HG03457 (cell line): Measurements from ENCODE around the gene BRAP.
A peak's percentile ranks its signal among the peaks of the same experiment; 100 is the strongest.
"Not testable (repeated sequence)": the region's sequence is repeated elsewhere in the genome, so short reads cannot be mapped to it uniquely, and the experiment has no call there.

Experiments
- ATAC-seq: cut with Tn5 transposase; IDR thresholded peaks from one replicate; pipeline ENCODE4 v1.9.1; 2021; ENCODE audit warnings: moderate number of reproducible peaks; ENCODE audit not compliant: unreplicated experiment

BRAP gene

DNA sequence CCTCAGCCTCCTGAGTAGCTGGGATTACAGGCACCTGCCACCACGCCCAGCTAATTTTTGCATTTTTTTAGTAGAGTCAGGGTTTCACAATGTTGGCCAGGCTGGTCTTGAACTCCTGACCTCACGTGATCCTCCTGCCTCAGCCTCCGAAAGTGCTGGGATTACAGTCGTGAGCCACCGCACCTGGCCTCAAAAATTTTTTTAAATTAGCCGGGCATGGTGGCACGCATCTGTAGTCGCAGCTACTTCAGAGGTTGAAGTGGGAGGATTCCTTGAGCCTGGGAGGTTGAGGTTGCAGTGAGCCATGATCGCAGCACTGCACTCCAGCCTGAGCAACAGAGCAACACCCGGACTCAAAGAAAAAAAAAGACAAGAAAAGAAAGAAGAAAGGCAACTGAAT lies 67.9 kb downstream of the BRAP start:
- not testable (repeated sequence) for ATAC-seq

DNA sequence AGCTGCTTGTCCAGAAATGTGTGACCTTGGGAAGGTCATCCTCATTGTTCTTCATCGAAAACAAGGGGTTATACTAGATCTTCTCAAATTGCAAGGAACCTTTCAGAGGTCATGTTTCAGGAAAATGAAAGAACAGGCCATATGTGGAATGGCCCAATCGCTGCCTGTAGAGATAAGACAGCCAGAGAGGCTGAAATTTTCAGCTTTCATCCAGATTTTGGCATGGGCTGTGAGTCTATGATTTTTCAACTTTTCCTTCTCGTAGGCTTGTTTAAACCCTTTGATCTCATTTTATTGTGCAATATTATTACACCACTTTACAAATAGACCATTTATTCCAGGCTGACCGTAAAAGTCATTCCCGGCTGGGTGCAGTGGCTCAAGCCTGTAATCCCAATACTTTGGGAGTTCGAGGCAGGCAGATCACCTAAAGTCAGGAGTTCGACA lies 69.6 kb downstream of the BRAP start:
- ATAC-seq: no peak

DNA sequence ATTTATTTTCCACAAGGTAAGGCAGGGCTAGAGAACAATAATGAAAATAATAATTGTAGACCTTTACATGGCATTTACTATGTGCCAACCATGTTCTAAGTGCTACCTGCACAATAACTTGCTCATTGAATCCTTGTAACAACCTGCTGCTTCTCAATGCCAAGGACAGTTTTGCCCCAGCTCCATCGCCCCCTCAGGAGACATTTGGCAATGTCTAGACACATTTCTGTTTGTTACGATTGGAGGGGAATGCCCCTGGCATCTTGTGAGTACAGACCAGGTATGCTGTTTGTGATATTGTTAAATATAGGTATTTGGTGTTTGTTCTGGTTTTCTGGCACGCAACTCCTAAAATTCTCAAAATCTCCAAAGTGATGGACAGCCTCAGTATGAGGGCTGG lies 78.5 kb downstream of the BRAP start:
- no peak for ATAC-seq

DNA sequence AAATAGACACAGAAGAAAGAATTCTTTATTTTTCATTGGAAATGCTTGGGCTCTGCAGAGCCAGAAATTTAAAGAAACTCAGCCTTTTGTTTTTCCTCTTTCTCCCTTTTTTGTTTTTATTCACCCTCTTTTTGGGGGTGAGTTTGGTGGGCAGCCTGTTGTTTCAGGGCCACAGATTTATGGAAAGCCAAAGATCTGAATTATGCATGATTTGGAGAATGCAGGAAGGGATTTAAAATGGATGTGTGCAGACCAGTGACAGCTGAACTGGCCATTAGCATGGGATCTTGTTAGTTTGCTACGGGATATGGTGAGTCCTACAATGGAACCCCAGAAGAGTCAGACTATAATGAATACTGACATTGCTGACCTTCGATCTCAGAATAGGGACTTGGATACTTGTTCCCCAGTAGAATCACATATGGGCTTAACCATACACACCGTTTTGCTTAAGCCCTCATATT lies 79.0 kb downstream of the BRAP start:
- no peak for ATAC-seq

DNA sequence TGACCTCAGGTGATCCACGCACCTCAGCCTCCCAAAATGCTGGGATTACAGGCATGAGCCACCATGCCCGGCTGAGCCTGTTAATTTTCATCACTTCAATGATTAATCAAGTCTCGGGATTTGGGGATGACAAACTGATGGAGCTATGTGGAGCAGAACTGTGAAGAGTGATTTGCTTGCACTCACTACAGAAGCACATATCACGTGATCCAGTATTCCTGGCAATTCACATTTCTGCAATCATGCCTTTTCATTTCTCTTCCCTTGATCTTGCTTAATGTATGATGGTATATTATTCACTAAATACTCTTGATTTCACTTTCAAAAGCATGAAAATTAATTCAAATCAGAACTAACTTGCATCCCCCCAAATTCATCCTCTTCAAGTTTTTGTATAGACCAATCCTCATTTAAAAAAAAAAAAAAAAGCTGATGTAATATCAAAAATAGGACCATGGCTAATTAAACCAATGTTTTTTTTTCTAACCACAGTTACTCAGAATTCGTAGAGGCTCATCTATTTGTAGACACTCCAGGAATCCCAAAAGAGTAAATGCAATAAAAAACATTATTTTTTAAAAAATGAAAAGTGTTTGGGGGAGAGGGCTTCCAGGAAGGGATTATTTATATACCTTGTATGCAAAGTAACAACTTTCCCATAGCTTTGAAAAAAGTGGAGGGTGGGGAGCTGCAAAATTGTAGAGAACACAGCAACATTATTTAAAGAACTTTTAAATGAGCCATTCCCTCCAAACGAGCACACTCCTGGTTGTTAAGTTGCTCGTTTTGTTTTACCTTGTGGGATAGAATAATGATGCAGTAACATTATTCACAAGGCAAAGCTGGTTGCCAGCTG lies 79.6 kb downstream of the BRAP start:
- ATAC-seq: no peak

DNA sequence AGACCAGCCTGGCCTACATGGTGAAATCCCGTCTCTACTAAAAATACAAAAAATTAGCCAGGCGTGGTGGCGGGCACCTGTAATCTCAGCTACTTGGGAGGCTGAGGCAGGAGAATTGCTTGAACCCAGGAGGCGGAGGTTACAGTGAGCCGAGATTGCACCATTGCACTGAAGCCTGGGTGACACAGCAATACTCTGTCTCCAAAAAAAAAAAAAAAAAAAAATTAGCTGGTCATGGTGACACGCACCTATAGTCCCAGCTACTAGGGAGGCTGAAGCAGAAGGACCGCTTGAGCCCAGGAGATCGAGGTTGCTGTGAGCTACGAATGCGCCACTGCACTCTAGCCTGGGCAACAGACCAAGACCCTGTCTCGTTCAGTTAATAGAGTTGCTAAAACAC lies 82.9 kb downstream of the BRAP start:
- not testable (repeated sequence) for ATAC-seq

DNA sequence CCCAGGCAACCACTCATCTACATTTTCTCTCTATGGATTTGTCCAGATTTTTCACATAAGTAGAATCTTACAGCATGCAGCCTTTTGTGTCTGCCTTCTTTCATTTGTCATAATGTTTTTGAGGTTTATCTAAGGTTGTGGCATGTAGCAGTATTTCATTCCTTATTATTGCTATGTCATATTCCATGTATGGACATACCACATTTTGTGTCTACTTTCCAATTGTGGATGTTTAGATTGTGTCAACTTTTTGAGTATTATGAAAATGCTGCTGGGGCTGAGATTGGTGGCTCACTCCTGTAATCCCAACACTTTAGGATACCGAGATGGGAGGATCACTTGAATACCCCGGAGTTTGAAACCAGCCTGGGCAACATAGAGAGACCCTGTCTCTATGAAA lies 83.4 kb downstream of the BRAP start:
- no peak for ATAC-seq

DNA sequence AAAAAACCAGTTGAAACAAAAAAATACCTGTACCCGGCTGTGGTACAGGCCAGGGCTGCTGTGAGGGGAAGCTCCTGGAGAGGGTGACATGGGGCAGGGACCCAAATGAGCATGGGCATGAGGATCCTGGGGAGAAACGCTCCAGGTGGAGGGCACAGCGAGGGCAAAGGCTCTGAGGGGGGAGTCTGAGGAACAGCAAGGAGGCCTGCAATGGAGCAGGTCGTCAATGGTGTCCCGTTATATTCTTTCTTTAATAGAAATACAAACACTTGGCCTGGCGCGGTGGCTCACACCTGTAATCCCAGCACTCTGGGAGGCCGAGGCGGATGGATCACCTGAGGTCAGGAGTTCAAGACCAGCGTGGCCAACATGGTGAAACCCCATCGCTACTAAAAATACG lies 84.8 kb downstream of the BRAP start:
- ATAC-seq: not testable (repeated sequence)

DNA sequence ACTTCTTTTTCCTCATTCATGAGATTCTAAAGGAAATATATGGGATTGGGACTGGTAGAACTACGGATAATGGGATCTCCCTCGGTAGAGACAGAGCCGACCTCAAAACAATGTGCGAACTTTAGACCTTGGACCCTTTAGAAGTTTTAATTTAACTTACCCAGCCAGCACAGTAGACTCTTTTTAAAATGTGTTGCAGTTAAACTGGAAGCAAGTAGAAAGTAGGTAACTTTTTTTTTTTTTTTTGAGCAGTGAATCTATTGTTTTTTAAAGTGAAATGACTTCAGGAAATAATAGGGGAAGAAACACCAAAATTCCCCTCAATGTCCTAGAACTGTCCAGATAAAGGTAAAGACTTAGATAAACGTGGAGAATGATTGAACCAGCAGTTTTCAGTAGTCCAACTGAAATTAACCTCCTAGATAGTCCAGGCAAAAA lies 85.5 kb downstream of the BRAP start:
- no peak for ATAC-seq

DNA sequence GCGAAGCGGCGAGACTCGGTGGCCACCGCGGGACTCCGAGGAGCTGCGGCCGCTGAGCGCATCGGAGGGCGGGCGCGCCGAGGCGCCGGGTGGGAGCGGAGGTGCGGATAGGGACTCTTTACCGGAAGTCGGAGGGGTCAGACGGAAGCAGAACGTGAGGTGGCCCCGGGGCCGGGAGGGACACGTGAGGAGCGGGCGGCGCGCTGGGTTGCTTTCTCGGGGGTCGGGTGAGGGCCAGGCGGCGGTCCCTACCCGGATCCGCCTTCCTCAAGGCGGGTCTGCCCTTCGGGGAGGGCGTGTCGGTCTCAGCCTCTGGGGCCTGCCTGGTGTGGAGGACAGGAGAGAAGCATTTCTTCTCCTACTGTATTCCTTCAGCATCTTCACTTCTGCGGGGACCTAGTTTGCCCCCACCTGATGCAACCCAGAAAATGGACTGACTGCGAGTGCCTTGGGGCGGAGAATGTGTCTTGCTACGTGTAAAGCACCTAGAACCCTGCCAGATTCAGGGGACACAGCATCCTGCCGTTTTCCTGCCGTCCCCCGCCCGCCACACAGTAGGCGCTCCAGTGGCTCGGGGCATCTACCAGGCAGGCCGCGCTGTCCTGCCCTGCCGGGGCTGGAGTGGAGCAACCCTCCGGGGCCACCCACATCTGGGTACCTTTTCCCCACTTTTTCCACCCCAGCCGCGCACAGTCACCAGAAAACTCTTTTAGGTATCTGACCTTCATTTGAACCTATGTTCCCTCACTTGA lies 86.1 kb downstream of the BRAP start:
- ATAC-seq: peak; percentile 46

DNA sequence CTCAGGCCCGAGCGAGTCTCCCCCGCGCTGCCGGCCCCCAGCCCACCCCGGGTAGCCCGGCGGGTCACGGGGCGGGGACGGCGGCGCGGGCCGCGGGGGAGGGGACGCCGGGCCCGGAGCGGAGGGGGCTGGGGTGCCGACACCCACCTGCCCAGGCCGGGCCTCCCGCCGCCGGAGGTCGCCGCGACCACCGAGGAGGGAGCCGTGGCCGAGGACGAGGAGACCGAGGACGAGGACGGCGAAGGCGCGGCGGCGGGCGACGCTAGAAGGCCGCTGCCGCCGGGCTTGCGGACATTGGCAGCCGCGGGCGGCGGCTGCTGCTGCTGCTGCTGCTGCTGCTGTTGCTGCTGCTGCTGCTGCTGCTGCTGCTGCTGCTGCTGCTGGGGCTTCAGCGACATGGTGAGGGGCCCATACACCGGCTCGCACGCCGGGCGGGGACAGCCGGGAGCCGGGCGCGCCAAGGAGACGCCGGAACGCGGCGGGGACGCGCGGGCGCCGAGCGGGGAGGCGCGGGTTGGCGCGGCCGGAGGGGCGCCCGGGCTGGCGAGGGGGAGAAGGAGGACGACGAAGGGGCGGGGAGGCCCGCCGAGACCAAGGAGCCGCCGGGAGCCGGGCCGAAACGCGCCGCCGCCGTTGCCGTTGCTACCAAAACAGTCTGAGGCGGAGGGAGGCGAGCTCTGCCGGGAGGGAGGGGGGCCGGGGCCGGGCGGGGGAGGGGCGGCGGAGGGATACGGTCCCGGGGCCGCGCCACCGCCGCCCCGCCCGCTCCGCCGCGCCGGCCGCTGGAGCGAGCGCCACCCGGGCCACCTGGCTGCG lies 86.9 kb downstream of the BRAP start, which contains the start of gene ATXN2:
Gene ATXN2 (minus strand): TSS at position 679 of the 816 bp plus-strand sequence. CDS start 281 bp downstream, at position 398.
- peak; percentile 37 for ATAC-seq

DNA sequence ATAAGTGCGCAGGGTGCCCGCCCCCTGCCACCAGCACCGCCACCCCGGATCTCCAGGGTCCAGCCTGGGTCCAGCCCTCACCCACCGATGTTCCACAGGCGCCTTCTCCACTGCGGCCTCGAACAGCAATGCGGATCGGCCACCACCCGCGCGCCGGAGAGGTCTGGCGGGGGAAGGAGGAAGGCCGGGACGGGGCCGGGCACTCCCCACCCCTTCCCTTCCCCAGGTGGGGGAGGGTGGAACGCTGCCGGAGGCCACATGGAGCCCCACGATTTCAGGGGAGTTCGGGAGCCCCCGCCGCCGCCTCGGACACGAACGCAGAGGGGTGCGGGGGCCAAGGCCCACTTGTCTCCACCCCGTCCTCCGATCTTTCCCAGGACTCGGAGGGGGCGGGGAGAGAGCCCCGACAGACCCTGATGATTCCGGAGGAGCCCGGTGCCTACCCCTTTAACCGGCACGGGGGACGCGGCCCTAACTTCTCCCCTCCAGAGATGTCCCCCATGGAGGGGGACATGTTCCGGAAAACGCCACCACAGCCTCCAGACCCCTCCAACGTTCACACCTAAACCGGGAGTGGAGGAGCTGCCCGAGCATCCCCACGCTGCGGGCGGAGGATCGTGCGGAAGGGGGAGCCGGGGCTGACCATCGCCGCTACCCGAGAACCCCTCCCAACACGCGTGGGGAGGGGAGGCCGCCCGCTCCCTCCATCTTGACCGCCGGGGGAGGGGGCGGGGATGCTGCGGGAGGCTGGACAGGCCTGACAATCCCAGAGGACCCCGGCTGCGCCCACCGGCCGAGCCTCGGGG lies 87.7 kb downstream of the BRAP start:
- no peak for ATAC-seq

DNA sequence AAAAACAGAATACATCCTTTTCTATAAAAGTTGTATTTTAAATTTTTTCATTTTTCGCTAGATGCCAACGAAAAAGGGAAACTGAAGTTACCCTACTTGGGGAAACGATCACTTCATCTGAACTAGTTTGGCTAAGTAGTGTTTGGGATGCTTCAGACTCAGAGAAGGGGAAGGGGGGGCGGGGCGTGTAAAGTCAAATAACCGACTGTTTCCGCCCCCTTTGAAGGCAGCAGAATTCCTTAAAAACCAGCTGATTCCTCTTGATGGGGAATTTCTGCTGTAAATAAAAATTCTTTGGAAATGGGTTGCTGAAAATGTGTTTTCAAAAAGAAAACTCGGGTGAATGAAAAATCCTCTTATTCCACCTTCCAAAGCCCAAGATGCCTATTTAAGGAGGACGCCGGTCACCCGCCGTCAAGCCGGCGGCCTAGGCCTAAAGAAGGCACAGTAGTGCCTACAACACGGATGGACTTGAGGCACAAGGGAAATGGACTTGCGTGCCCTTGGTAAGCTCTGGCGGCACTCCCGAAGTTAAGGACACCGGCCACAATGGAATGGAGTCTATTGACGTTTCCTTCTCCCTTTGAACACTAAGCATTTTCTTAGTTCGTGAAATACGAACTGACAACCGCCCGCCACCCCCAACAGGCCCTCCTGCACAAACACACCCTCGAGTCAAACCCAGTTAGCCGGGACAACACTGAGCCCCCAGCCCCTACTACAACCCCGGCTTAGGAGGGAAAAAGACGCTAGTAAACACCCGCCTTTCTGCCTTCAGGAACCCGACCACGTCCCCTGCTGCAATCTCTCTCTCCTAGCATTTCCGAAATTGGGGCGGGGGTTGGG lies 88.5 kb downstream of the BRAP start:
- ATAC-seq: no peak

DNA sequence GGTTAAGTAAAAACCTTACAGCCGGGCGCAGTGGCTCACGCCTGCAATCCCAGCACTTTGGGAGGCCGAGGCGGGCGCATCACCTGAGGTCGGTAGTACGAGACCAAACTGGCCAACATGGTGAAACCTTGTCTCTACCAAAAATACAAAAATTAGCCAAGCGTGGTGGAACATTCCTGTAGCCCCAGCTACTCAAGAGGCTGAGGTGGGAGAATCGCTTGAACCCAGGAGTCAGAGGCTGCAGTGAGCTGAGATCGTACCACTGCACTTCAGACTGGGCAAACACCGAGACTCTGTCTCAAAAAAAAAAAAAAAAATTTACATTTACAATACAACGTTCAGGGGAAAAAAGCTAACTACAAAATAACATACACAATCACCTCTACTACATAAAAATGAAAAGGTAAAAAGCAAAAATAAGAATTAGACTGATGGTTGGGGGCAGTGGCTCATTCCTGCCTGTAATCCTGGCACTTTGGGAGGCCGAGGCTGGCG lies 90.4 kb downstream of the BRAP start:
- ATAC-seq: not testable (repeated sequence)
